RWPE1 (cell line): Measurements from ENCODE around the gene FAM83C.

Experiments used
- CTCF ChIA-PET: fragments of 350-600 bp; sonication (Branson Sonifier 250); formaldehyde crosslinking; extraction: SDS; loops from one replicate; lab custom pipeline; 2021; lab: Yijun Ruan, JAX
- POLR2A ChIA-PET: fragments of 400-600 bp; formaldehyde crosslinking; extraction: SDS; loops from one replicate; lab custom pipeline; 2020; ENCODE audit warnings: antibody characterized with exemption; ENCODE audit not compliant: low non-redundant PET; lab: Yijun Ruan, JAX
- DNase-seq: peaks from one replicate; pipeline ENCODE4 v3.0.0; 2012; ENCODE audit warnings: low spot score
- H3K27ac ChIP-seq: fragments of 450-650 bp; 2 replicates; pipeline ENCODE4 v1.5.1; 2017
- CTCF ChIP-seq: fragments of 450-650 bp; conservative IDR thresholded peaks from 2 replicates; pipeline ENCODE4 v1.5.1; 2017; ENCODE audit warnings: low read depth, mild to moderate bottlenecking

The FAM83C gene

GRCh38 chr20:35279040-35279439 lies 13.2 kb downstream of the FAM83C start:
- DNase-seq: peak; percentile 86
- ChIA-PET POLR2A (interaction anchor here (0.5 to 0.6 kb wide), 2 partner anchors 168 to 177 kb away, joined by 3 read pairs; partner anchors contain the start of gene CEP250), CTCF (interaction anchor here (0.5 to 2.1 kb wide), 9 partner anchors 9 to 371 kb away, joined by 3 to 9 read pairs (median 3); no protein-coding TSS in a partner anchor)
- TF ChIP-seq CTCF: no peak
- H3K27ac ChIP-seq: peak overlapping the region; percentile 95

- TF ChIP-seq CTCF: no peak; the same call in 1 of the 2 replicates
- ChIA-PET POLR2A (interaction anchor here (0.6 to 1.0 kb wide), 4 partner anchors 16 to 1672 kb away, joined by 3 to 5 read pairs (median 4); no protein-coding TSS in a partner anchor), CTCF (interaction anchor here (0.6 to 1.4 kb wide), 7 partner anchors 9 to 329 kb away, joined by 3 to 7 read pairs (median 3); no protein-coding TSS in a partner anchor)
- peak; percentile 94 for DNase-seq
- peak within 1 kb of the TSS; percentile 95 for H3K27ac ChIP-seq
These were observed 14.5 kb downstream of the FAM83C start, which contains the start of gene MMP24OS for GRCh38 chr20:35277531-35278395. Gene MMP24OS (minus strand): TSS chr20:35278122. CDS start chr20:35277929, 193 bp downstream.

GRCh38 chr20:35277127-35277526 lies 15.1 kb downstream of the FAM83C start:
- no peak for TF ChIP-seq CTCF
- no peak for DNase-seq
- ChIA-PET CTCF (interaction anchor here (0.6 to 1.4 kb wide), 6 partner anchors 8 to 132 kb away, joined by 3 to 7 read pairs (median 3); no protein-coding TSS in a partner anchor), POLR2A (no interaction called here)
- peak overlapping the region; percentile 95 for H3K27ac ChIP-seq

- TF ChIP-seq CTCF: no peak
- DNase-seq: no peak
- POLR2A ChIA-PET: no interaction called here
These were observed 15.8 kb downstream of the FAM83C start for GRCh38 chr20:35276408-35276807.

GRCh38 chr20:35275741-35276251 lies 16.4 kb downstream of the FAM83C start:
- peak overlapping the region; percentile 95 for H3K27ac ChIP-seq
- CTCF ChIA-PET: interaction anchor here (0.6 kb wide), 1 partner anchor 216 kb away, joined by 4 read pairs; no protein-coding TSS in a partner anchor
- POLR2A ChIA-PET: interaction anchor here (0.6 kb wide), 1 partner anchor 246 kb away, joined by 5 read pairs; no protein-coding TSS in a partner anchor
- DNase-seq: no peak
- TF ChIP-seq CTCF: no peak

More at GRCh38 chr20:35276408-35276807, 15.8 kb downstream of the FAM83C start:
- peak overlapping the region; percentile 95 for H3K27ac ChIP-seq
- CTCF ChIA-PET: no interaction called here
